ENCODE data around the gene RAB21.
A peak's percentile ranks its signal among the peaks of the same experiment; 100 is the strongest.

Gene RAB21

GRCh38 chr12:71828813-71829212, 74.2 kb downstream of the RAB21 start:
- DNase-seq (ENCODE audit: insufficient read length, low spot score) (no peak), FAIRE-seq (no peak)
- TF ChIP-seq POU2F2 (IDR thresholded peaks at IDR 0.05; ENCODE audit: low read depth, low read length), result no peak
- TF ChIP-seq SPI1 (IDR thresholded peaks at IDR 0.05; ENCODE audit: low read depth, low read length), result no peak
- no peak for TF ChIP-seq POLR2AphosphoS5 (IDR thresholded peaks at IDR 0.05; ENCODE audit: low read depth, low read length)

GRCh38 chr12:71837356-71837755, 82.7 kb downstream of the RAB21 start:
- no peak for TF ChIP-seq PAX5 (IDR thresholded peaks at IDR 0.05; ENCODE audit: insufficient read depth, low read length, severe bottlenecking)
- no peak for TF ChIP-seq TAF1 (IDR thresholded peaks at IDR 0.05; ENCODE audit: low read depth, low read length)
- TF ChIP-seq POU2F2 (IDR thresholded peaks at IDR 0.05; ENCODE audit: low read depth, low read length), result no peak
- FAIRE-seq (no peak), DNase-seq (ENCODE audit: insufficient read length, low spot score) (no peak)

- FAIRE-seq, result no peak
- no peak for TF ChIP-seq POU2F2 (IDR thresholded peaks at IDR 0.05; ENCODE audit: low read depth, low read length)
- no peak for TF ChIP-seq PAX5 (IDR thresholded peaks at IDR 0.05; ENCODE audit: insufficient read depth, low read length, severe bottlenecking)
- no peak for TF ChIP-seq SPI1 (IDR thresholded peaks at IDR 0.05; ENCODE audit: low read depth, low read length)
- no peak for TF ChIP-seq POLR2A (IDR thresholded peaks at IDR 0.05; ENCODE audit: low read depth, low read length)
- TF ChIP-seq POLR2AphosphoS5 (IDR thresholded peaks at IDR 0.05; ENCODE audit: low read depth, low read length), result no peak
- TF ChIP-seq TAF1 (IDR thresholded peaks at IDR 0.05; ENCODE audit: low read depth, low read length), result no peak
- no peak for DNase-seq (ENCODE audit: insufficient read length, low spot score)
These were observed 83.6 kb downstream of the RAB21 start for GRCh38 chr12:71838231-71838630.

GRCh38 chr12:71838676-71839075, 84.0 kb downstream of the RAB21 start:
- no peak for DNase-seq (ENCODE audit: insufficient read length, low spot score)
- FAIRE-seq, result no peak
- TF ChIP-seq PAX5 (IDR thresholded peaks at IDR 0.05; ENCODE audit: insufficient read depth, low read length, severe bottlenecking) (no peak), TAF1 (IDR thresholded peaks at IDR 0.05; ENCODE audit: low read depth, low read length) (no peak), SPI1 (IDR thresholded peaks at IDR 0.05; ENCODE audit: low read depth, low read length) (no peak), POLR2A (IDR thresholded peaks at IDR 0.05; ENCODE audit: low read depth, low read length) (no peak), POLR2AphosphoS5 (IDR thresholded peaks at IDR 0.05; ENCODE audit: low read depth, low read length) (no peak), POU2F2 (IDR thresholded peaks at IDR 0.05; ENCODE audit: low read depth, low read length) (no peak)

GRCh38 chr12:71840231-71840847, 85.7 kb downstream of the RAB21 start:
- peak; percentile 83 for FAIRE-seq
- TF ChIP-seq TAF1 (IDR thresholded peaks at IDR 0.05; ENCODE audit: low read depth, low read length) (no peak), PAX5 (IDR thresholded peaks at IDR 0.05; ENCODE audit: insufficient read depth, low read length, severe bottlenecking) (no peak), POU2F2 (IDR thresholded peaks at IDR 0.05; ENCODE audit: low read depth, low read length) (no peak), POLR2A (IDR thresholded peaks at IDR 0.05; ENCODE audit: low read depth, low read length) (no peak)
- DNase-seq (ENCODE audit: insufficient read length, low spot score), result no peak

- DNase-seq (ENCODE audit: insufficient read length, low spot score) (no peak), FAIRE-seq (no peak)
- TF ChIP-seq TAF1 (IDR thresholded peaks at IDR 0.05; ENCODE audit: low read depth, low read length), result no peak
- no peak for TF ChIP-seq POLR2AphosphoS5 (IDR thresholded peaks at IDR 0.05; ENCODE audit: low read depth, low read length)
- no peak for TF ChIP-seq POLR2A (IDR thresholded peaks at IDR 0.05; ENCODE audit: low read depth, low read length)
- TF ChIP-seq SPI1 (IDR thresholded peaks at IDR 0.05; ENCODE audit: low read depth, low read length), result no peak
- TF ChIP-seq POU2F2 (IDR thresholded peaks at IDR 0.05; ENCODE audit: low read depth, low read length), result no peak
- TF ChIP-seq PAX5 (IDR thresholded peaks at IDR 0.05; ENCODE audit: insufficient read depth, low read length, severe bottlenecking), result no peak
These were observed 91.8 kb downstream of the RAB21 start for GRCh38 chr12:71846322-71846940.

- no peak for FAIRE-seq
- TF ChIP-seq POLR2A (IDR thresholded peaks at IDR 0.05; ENCODE audit: low read depth, low read length) (no peak), PAX5 (IDR thresholded peaks at IDR 0.05; ENCODE audit: insufficient read depth, low read length, severe bottlenecking) (no peak), SPI1 (IDR thresholded peaks at IDR 0.05; ENCODE audit: low read depth, low read length) (no peak), POU2F2 (IDR thresholded peaks at IDR 0.05; ENCODE audit: low read depth, low read length) (no peak), POLR2AphosphoS5 (IDR thresholded peaks at IDR 0.05; ENCODE audit: low read depth, low read length) (no peak), TAF1 (IDR thresholded peaks at IDR 0.05; ENCODE audit: low read depth, low read length) (no peak)
- DNase-seq (ENCODE audit: insufficient read length, low spot score), result no peak
These were observed 93.5 kb downstream of the RAB21 start for GRCh38 chr12:71848212-71848611.

- TF ChIP-seq POU2F2 (IDR thresholded peaks at IDR 0.05; ENCODE audit: low read depth, low read length), result no peak
- no peak for TF ChIP-seq POLR2AphosphoS5 (IDR thresholded peaks at IDR 0.05; ENCODE audit: low read depth, low read length)
- no peak for TF ChIP-seq SPI1 (IDR thresholded peaks at IDR 0.05; ENCODE audit: low read depth, low read length)
- no peak for TF ChIP-seq POLR2A (IDR thresholded peaks at IDR 0.05; ENCODE audit: low read depth, low read length)
- no peak for TF ChIP-seq PAX5 (IDR thresholded peaks at IDR 0.05; ENCODE audit: insufficient read depth, low read length, severe bottlenecking)
- no peak for TF ChIP-seq TAF1 (IDR thresholded peaks at IDR 0.05; ENCODE audit: low read depth, low read length)
- DNase-seq (ENCODE audit: insufficient read length, low spot score), result no peak
- FAIRE-seq, result no peak
These were observed 94.6 kb downstream of the RAB21 start for GRCh38 chr12:71849109-71849851.
